Ishikawa (cell line): ENCODE measurements around the gene KRT28.

Experiments used
- EGR1 ChIP-seq: IDR thresholded peaks from 2 replicates; pipeline ENCODE4 v1.6.1; 2012
- RAD21 ChIP-seq: IDR thresholded peaks from 2 replicates; pipeline ENCODE4 v1.6.1; 2012; ENCODE audit warnings: low read depth
- TAF1 ChIP-seq: IDR thresholded peaks from 2 replicates; pipeline ENCODE4 v1.6.1; 2012; ENCODE audit warnings: low read depth, mild to moderate bottlenecking
- TCF12 ChIP-seq: IDR thresholded peaks from 2 replicates; pipeline ENCODE4 v1.6.1; 2012; ENCODE audit warnings: low read depth
- TEAD4 ChIP-seq: IDR thresholded peaks from 2 replicates; pipeline ENCODE4 v1.6.1; 2012
- YY1 ChIP-seq: IDR thresholded peaks from 2 replicates; pipeline ENCODE4 v1.6.1; 2012; ENCODE audit warnings: low read depth
- TF ChIP-seq, protein P1 (sequence below): IDR thresholded peaks from 2 replicates; pipeline ENCODE4 v1.6.1; 2012; ENCODE audit warnings: low read depth, mild to moderate bottlenecking
- TF ChIP-seq, protein P2 (sequence below): IDR thresholded peaks from 2 replicates; pipeline ENCODE4 v1.6.1; 2012

DNA sequence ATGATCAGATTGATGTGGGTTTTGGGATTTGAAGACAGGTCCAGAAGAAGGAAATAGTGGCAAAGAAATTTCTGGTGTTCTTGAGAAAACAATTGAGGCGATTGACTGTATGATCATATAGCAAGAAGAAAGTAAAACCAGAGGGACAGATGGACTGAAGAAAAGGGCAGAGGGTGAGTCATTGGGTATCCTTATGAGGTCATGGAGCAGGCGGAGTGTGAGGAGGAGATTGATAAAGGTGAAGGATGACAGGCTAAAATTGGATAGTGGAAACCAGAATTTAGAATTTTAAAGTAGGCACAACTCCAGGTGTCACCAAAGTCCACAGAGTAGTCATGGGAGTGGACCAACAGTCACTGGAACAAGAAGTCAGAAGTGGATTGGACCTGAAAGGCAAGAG lies 1.4 kb upstream of the KRT28 start:
- TF ChIP-seq TAF1 (no peak), RAD21 (no peak), YY1 (no peak), EGR1 (no peak), TEAD4 (no peak), TCF12 (no peak)
- TF ChIP-seq, protein P1, sequence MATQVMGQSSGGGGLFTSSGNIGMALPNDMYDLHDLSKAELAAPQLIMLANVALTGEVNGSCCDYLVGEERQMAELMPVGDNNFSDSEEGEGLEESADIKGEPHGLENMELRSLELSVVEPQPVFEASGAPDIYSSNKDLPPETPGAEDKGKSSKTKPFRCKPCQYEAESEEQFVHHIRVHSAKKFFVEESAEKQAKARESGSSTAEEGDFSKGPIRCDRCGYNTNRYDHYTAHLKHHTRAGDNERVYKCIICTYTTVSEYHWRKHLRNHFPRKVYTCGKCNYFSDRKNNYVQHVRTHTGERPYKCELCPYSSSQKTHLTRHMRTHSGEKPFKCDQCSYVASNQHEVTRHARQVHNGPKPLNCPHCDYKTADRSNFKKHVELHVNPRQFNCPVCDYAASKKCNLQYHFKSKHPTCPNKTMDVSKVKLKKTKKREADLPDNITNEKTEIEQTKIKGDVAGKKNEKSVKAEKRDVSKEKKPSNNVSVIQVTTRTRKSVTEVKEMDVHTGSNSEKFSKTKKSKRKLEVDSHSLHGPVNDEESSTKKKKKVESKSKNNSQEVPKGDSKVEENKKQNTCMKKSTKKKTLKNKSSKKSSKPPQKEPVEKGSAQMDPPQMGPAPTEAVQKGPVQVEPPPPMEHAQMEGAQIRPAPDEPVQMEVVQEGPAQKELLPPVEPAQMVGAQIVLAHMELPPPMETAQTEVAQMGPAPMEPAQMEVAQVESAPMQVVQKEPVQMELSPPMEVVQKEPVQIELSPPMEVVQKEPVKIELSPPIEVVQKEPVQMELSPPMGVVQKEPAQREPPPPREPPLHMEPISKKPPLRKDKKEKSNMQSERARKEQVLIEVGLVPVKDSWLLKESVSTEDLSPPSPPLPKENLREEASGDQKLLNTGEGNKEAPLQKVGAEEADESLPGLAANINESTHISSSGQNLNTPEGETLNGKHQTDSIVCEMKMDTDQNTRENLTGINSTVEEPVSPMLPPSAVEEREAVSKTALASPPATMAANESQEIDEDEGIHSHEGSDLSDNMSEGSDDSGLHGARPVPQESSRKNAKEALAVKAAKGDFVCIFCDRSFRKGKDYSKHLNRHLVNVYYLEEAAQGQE: no peak
- TF ChIP-seq, protein P2, sequence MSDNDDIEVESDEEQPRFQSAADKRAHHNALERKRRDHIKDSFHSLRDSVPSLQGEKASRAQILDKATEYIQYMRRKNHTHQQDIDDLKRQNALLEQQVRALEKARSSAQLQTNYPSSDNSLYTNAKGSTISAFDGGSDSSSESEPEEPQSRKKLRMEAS: no peak
